ENCODE results near the gene IL37. TPM values are rescaled to one million over a fixed set of nuclear protein-coding genes. Genes with fewer than 3 reads are reported as not detected.

IL37 gene
- total RNA-seq, 4 donors from 2014 or later = 1.3 TPM; not detected in 3

GRCh38 chr2:112958428-112959108 is 47.6 kb downstream of the IL37 start:
- H3K4me1 ChIP-seq = peaks cover 0 to 17% (median 0%) of the 10 kb centered on the region in 3 donors
- H3K27me3 ChIP-seq = peaks cover 0 to 10% (median 0%) of the 10 kb centered on the region in 4 donors
- no peak overlapping the region for H3K4me3 ChIP-seq
- H3K27ac ChIP-seq = no peak overlapping the region
- TF ChIP-seq CTCF (IDR thresholded peaks at IDR 0.05) = peak in 5 of 6 experiments; percentile 62 to 80 (median 65)
- no peak for TF ChIP-seq POLR2A (IDR thresholded peaks at IDR 0.05)
- no peak for DNase-seq
- H3K36me3 ChIP-seq = no peaks in the 10 kb centered on the region
- intact Hi-C loops (cut with DNase I) = no loop called here
- WGBS, 2 donors = 39 to 53% methylated on average over 7 to 8 of the region's 9 CpGs
- no peaks in the 10 kb centered on the region for H3K9me3 ChIP-seq

- no peak overlapping the region for H3K4me3 ChIP-seq
- H3K9me3 ChIP-seq = no peaks in the 10 kb centered on the region
- TF ChIP-seq POLR2A (IDR thresholded peaks at IDR 0.05) = no peak
- TF ChIP-seq CTCF (IDR thresholded peaks at IDR 0.05) = peak in 1 of 6 experiments; percentile 2
- intact Hi-C loops (cut with DNase I) = no loop called here
- WGBS, 2 donors = 68 to 73% methylated on average over 14 of the region's 14 CpGs
- peaks cover 0 to 10% (median 0%) of the 10 kb centered on the region in 4 donors for H3K27me3 ChIP-seq
- no peak for DNase-seq
- no peaks in the 10 kb centered on the region for H3K36me3 ChIP-seq
- peaks cover 0 to 10% (median 0%) of the 10 kb centered on the region in 3 donors for H3K4me1 ChIP-seq
- no peak overlapping the region for H3K27ac ChIP-seq
Observed at GRCh38 chr2:112959109-112959812, 48.3 kb downstream of the IL37 start.

GRCh38 chr2:112960230-112960825 is 49.4 kb downstream of the IL37 start:
- no peak for TF ChIP-seq CTCF (IDR thresholded peaks at IDR 0.05)
- no peak for TF ChIP-seq POLR2A (IDR thresholded peaks at IDR 0.05)
- Histone ChIP-seq H3K4me1 (peaks cover 0 to 6% (median 0%) of the 10 kb centered on the region in 3 donors), H3K4me3 (no peak overlapping the region), H3K36me3 (no peaks in the 10 kb centered on the region), H3K9me3 (no peaks in the 10 kb centered on the region), H3K27ac (no peak overlapping the region), H3K27me3 (peaks cover 0 to 10% (median 0%) of the 10 kb centered on the region in 4 donors)
- intact Hi-C loops (cut with DNase I) = no loop called here
- 0 to 23% methylated on average over 1 of the region's 2 CpGs for WGBS, 2 donors
- DNase-seq = no peak

GRCh38 chr2:112962308-112963175 is 51.6 kb downstream of the IL37 start:
- Histone ChIP-seq H3K36me3 (no peaks in the 10 kb centered on the region), H3K4me1 (peaks cover 0 to 6% (median 0%) of the 10 kb centered on the region in 3 donors), H3K27ac (no peak overlapping the region), H3K9me3 (no peaks in the 10 kb centered on the region), H3K27me3 (peaks cover 0 to 10% (median 0%) of the 10 kb centered on the region in 4 donors), H3K4me3 (no peak overlapping the region)
- intact Hi-C loops (cut with DNase I) = no loop called here
- TF ChIP-seq POLR2A (IDR thresholded peaks at IDR 0.05) (no peak), CTCF (IDR thresholded peaks at IDR 0.05) (no peak)
- 68 to 77% methylated on average over 3 of the region's 3 CpGs for WGBS, 2 donors
- DNase-seq = no peak
